Measurements from ENCODE around the gene ARMC7. TPM values are rescaled to one million over a fixed set of nuclear protein-coding genes. Genes with fewer than 3 reads are reported as not detected.

ARMC7 gene
- total and polyA plus RNA-seq, 2 of the 4 experiments (the other 2 are of a cell fraction) = 1.8 to 6.9 TPM

DNA sequence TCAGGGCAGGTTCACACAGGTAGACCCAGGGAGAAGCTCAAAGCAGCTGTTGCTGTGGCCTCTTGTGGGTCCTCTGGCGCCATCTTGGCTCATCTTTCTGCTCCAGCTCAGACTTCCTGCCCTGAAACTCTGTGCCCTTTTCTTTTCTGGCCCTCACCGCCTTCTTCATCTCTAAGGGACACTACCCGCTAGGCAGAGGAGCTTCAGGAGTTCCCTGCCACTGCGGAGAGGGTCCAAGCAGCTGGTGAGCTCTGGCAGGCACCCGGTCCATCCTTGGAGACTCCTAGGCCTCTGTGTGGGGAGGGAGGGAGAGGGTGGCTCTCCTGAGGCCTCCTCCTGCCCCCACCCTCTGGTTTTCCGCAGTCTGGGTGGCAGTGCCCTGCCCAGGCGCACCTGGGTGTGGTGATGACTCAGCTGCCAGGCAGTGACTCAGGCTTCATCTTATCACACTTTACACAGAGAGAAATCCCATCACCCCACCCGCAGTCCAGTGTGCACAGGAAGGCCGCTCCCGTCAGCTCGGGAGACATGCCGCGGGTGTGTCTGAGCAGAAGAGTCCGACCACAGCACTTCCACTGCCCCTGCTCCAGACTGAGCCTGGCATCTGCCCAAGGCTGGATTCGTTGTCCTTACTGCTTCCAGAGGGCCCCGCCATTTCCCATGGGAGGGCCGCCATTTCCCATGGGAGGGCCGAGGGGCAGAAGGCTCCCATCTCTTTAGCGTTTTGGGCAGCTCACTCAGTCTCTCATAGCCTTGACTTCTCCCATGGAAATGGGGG is 14.5 kb downstream of the ARMC7 start:
- Histone ChIP-seq H2AK5ac (ENCODE audit: low read depth, low read length) (no peak overlapping the region), H3K4me3 (ENCODE audit: insufficient read depth, low read depth, low read length) (no peak overlapping the region), H3K23ac (ENCODE audit: low read depth, low read length) (no peak overlapping the region), H4K20me1 (ENCODE audit: insufficient read depth, low read length) (peaks cover 5% of the 10 kb centered on the region), H4K91ac (ENCODE audit: insufficient read depth, low read depth, low read length) (no peak overlapping the region), H3K18ac (ENCODE audit: low read depth, low read length) (no peak overlapping the region), H3K27ac (ENCODE audit: insufficient read depth, low read length) (no peak overlapping the region), H4K5ac (ENCODE audit: low read depth, low read length) (no peak overlapping the region), H3K9me1 (ENCODE audit: insufficient read depth, low read length) (peaks cover 18% of the 10 kb centered on the region), H3K14ac (replicated peaks; ENCODE audit: low read depth, low read length) (no peak overlapping the region), H2BK5ac (ENCODE audit: low read depth, low read length, poor library complexity, severe bottlenecking) (no peak overlapping the region), H3K27me3 (ENCODE audit: control insufficient read depth, insufficient read depth, low read length) (no peaks in the 10 kb centered on the region), H3K9me3 (ENCODE audit: control insufficient read depth, insufficient read depth, low read length) (no peaks in the 10 kb centered on the region), H2AFZ (replicated peaks; ENCODE audit: low read length, poor library complexity) (peak overlapping the region; percentile 3), H2BK120ac (ENCODE audit: low read depth, low read length) (no peak overlapping the region), H3K9ac (ENCODE audit: low read depth, low read length) (no peak overlapping the region), H2BK15ac (ENCODE audit: low read depth, low read length) (no peak overlapping the region), H3K4me2 (ENCODE audit: low read depth, low read length) (no peak overlapping the region), H3K56ac (ENCODE audit: extremely low read depth, insufficient read depth, low read length) (no peak overlapping the region), H3K4ac (ENCODE audit: low read depth, low read length) (no peak overlapping the region), H2BK20ac (ENCODE audit: low read depth, low read length) (no peak overlapping the region), H3K79me1 (ENCODE audit: low read depth in 1 of 2, low read length in 2 of 2) (peaks cover 10 to 37% of the 10 kb centered on the region in 2 experiments; a peak in 3 of 4 replicates), H3K4me1 (ENCODE audit: control insufficient read depth, insufficient read depth, low read length) (0 out of 2 replicates have a peak, but pooled peaks cover 2% of the 10 kb centered on the region), H3K36me3 (ENCODE audit: control insufficient read depth, insufficient read depth, low read length) (peaks cover 12% of the 10 kb centered on the region), H4K8ac (ENCODE audit: low read depth in 2 of 2, low read length in 2 of 2) (no peak overlapping the region), H2AK9ac (replicated peaks; ENCODE audit: low read depth, low read length, poor library complexity) (peak overlapping the region; percentile 71)
- no peak for TF ChIP-seq RCOR1 (IDR thresholded peaks at IDR 0.05; ENCODE audit: insufficient replicate concordance, low read length)
- WGBS, 2 experiments (ENCODE audit: extremely low coverage in 2 of 2, insufficient read length in 1 of 2) = 93% methylated on average over 5 of the region's 19 CpGs; no CpG with 5 or more reads in 1 of the 2 experiments
- POLR2A ChIA-PET (ENCODE audit: unreplicated experiment) = no interaction called here
- CTCF ChIA-PET = interaction anchor here (0.9 to 3.6 kb wide), 3 partner anchors 10 to 64 kb away, joined by 4 to 13 read pairs (median 7); no protein-coding TSS in a partner anchor
- in situ Hi-C loops (cut with MboI; ENCODE audit: low sequenced_read_pairs) = no loop called here
- DNase-seq (peak; percentile 18), ATAC-seq (ENCODE audit: low read depth) (0 out of 2 replicates have a peak, but pooled peaks have one; percentile 38)
- intact Hi-C loops (cut with micrococcal nuclease) = no loop called here
- dilution Hi-C loops (cut with HindIII; ENCODE audit: low sequenced_read_pairs, unreplicated experiment) = no loop called here
- BruUV-seq (replicated peaks) = no TSS peak
